Stimulated activated CD8-positive, alpha-beta memory T cell treated with anti-CD3 and anti-CD28 coated beads, Interleukin-12 subunit alpha, Interleukin-12 subunit beta, amount 100 ng/mL, for 24 hours (primary cell): ENCODE results near the gene DIPK1A.
"Not testable (repeated sequence)": the region's sequence is repeated elsewhere in the genome, so short reads cannot be mapped to it uniquely, and the experiment has no call there.

ENCODE experiments used
- DNase-seq: peaks from one replicate; pipeline ENCODE4 v3.0.0-alpha.2; 2020; ENCODE audit errors: extremely low read depth

Gene DIPK1A

DNA sequence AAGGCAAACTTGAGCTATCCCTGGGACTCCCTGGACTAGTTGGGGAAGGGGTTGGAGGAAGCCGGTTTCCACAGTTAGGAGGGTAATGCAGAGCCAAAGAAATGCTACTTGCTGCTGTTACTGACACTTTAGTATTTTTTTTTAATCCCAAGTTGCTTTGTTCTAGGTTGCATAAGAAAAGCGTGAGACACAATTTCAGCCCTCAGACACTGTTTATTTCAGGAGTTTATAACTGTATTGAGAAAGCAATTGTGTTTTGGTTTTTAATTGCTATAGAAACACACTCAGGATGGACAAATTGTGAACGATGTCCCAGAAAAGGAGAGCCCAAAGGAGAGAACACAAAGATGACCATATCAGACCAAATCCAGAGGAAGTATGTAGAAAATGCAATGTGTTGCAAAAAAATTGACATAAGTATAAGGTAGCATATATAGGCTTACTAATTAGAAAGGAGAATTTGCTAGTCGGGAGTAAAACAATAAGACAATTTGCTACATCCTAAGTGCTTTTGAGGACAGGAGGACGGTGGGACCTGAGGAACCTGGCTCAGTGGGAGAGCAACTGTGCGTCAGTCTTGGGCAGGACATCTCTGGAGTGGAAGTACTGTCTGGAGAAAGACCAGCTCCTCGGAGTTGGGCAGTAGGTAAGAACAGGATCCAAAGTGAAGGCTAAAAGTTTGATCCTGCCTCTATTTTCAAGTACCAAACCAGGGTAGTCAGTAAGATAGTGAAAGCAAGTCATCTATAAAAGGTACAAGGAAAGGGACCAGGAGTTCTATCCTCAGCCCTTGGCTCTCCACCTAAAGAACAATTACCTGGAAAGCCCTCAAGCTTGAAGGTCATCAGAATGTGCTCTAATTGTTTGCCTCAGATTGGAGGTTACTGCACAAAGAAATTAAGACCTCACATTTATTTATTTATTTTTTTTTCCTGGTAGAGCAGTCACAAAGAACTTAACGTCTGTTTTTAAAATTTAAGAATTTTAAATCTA, 39.9 kb downstream of the DIPK1A start:
- DNase-seq: no peak

DNA sequence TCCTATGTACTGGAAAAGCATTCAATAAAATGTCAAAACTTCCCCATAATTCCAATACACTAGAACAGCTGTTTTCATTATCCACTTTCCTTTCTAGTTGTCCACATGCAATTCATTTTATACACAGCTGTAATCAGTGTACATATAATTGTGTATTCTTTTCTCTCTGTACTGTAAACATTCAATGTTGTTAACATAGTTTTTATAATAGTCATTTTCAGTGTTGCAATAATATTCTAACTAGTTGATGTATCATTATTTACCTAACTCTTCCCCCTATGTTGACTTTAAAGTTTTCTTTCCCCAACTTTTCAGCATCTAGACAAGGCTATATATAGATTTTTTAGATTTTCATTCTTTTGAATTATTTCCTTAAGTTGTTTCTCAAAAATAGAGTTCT, 44.4 kb downstream of the DIPK1A start:
- no peak for DNase-seq

DNA sequence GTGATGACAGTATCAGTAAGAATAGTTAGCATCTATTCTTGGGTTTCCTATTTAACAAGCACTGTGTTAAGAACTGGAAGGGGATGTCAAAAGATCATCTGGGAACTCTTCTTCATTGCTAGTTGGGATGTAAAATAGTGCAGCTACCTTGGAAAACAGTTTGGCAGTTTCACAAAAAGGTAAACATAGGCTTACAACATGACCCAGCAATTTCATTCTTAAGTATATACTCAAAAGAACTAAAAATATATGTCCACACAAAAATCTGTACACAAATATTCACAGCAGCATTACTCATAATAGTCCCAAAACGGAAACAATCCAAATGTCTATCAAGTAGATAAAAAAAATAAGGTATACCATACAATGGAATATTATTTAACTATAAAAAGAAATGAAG, 45.7 kb downstream of the DIPK1A start:
- DNase-seq: no peak

DNA sequence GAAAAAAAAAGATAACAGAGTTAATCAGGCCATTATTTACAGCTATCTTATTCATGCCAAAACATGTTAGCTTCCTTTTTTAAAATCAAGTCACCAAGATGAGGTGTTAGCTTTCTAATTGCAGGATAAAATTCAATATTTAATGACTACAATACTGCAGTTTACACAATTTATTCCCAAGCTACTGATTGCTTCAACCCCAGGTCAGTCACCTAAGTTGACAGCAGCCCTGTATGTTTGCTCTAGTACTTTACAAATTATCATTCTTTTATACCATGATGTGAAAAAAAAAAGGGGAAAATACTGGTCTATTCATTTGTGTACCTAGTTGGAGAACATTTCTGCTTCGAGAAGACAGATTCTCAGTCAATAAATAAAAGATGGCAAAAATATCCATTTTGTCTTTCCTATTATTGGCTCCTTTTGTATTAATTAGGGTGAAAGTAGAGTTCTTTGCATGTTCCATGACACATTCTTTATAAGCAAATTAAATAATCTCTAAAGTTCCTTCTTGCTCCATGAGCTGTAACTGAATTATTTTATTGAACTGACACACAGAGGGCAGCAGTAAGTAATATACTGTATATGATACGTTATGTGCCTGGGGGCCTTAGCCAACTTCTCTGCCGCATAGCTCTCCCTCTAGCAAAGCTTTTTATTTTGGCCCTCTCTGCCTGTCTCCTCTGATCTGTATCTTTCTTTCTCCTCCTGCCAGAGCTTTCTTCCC, 48.0 kb downstream of the DIPK1A start:
- no peak for DNase-seq

- no peak for DNase-seq
Measured at GRCh38 chr1:92910081-92910480, 51.2 kb downstream of the DIPK1A start.

- no peak for DNase-seq
Measured at GRCh38 chr1:92909321-92909720, 51.9 kb downstream of the DIPK1A start.

DNA sequence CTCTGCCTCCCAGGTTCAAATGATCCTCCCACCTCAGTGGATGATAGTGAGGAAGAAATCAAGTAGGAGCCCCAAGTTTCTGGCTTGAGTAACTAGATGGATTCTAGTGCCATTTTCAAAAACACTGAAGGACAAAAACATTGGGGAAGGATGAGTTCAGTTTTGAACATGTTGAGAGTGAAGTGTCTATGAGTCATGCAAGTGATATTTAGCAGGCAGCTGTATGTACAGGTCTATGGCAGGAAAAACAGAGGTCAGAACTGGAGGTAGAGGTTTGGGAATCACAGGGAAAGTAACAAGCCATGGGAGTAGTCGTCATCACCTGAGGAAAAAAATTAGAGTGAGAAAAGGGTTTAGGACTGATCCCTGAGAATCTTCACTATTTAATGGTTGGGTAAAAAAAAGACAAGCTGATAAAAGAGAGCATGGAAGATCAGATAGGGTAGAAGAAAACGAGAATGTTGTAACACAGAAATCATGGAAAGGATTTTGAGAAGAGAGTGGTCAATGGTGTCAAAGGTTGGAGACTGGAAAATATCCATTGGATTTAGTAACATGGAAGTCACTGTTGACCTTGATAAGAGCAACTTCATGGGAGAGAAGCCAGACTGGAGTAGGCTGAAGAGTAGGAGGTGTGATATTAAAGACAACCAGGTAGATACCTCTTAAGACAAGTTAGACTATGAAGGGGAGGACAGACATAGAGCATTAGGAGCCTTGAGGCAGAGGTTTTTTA, 53.1 kb downstream of the DIPK1A start:
- DNase-seq: no peak

- no peak for DNase-seq
Measured at GRCh38 chr1:92903765-92904164, 57.5 kb downstream of the DIPK1A start.

DNA sequence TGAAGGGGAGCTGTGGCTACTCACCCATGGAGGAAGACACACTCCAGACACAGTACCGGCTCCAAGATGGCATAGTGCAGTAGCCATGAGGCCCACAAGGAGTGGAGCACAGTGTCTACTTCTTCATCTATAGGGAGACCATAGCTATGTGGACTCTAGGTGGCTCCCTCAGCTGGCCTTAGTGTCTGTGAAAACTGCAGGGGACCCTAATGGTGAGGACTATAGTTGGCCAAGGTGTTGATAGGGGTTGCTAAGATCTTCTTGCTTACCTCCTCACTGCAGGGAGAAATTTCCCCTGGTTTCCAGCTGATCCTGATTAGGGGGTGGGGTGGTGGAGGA, 58.9 kb downstream of the DIPK1A start:
- DNase-seq: no peak

DNA sequence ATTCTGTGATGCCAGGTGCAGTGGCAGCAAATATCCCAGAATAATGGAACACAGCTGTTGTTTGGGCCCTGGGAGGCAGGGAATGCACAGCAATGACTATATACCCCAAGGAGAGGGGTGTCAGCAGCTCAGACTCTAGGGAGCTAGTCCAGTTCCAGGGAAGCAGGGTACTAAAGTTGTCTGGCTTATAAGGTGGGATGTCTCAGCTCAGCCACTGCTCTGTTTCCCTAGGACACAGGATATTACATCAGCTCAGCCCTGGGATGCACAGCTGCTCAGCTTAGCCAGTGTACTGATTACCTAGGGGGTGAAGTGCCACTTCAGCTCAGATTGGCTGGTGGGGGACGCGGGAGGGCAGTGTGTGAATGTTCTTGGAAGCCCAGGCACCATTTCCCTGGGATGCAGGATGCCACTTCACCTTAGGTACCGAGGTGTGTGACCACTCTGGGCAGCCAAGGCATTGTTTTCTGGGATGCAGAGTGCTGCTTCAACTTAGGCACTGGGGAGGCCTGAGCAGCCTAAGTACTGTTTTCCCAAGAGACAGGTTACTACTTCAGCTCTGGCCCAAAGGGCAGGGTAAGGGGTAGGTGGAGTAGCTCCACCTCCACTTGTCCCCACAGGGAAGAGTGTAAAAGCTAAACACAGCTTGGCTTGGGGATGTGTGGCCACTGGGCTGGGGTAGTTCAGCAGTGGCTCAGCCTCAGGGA, 59.4 kb downstream of the DIPK1A start:
- DNase-seq: no peak

- DNase-seq: no peak
Measured at GRCh38 chr1:92901126-92901525, 60.1 kb downstream of the DIPK1A start.

DNA sequence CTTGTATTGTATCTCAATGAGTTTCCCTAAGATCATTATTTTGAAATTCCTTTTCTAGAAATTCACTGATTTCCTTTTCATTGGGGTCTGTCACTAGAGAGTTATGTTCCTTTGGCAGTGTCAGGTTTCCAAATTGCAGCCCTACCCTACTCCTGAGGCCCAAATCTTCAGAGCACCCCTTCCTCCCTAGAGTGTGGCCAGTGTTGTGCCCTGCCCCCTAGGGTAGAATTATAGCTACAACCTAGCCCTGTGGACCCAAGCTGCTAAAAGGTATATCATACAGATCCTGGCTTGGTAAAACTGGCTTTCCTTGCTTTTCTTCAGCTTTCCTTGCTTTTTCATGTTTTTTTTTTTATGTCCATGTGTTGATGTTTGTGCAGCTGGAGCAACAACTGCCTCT, 60.7 kb downstream of the DIPK1A start:
- no peak for DNase-seq

DNA sequence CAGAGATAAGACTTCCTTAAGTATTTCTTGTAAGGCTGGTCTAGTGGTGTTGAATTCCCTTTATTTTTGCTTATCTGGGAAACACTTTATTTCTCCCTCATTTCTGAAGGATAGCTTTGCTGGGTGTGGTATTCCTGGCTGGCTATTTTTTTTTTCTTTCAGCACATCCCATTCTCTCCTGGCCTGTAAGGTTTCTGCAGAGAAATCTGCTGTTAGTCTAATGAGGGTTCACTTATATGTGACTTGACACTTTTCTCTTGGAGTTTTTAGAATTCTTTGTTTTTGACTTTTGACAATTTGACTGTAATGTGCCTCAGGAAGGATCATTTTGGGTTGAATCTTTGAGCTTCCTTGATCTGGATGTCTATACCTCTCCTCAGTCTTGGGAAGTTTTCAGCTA, 61.5 kb downstream of the DIPK1A start:
- no peak for DNase-seq

- DNase-seq: not testable (repeated sequence)
Measured at GRCh38 chr1:92898053-92898452, 63.2 kb downstream of the DIPK1A start.

- no peak for DNase-seq
Measured at GRCh38 chr1:92887465-92887864, 73.8 kb downstream of the DIPK1A start.

DNA sequence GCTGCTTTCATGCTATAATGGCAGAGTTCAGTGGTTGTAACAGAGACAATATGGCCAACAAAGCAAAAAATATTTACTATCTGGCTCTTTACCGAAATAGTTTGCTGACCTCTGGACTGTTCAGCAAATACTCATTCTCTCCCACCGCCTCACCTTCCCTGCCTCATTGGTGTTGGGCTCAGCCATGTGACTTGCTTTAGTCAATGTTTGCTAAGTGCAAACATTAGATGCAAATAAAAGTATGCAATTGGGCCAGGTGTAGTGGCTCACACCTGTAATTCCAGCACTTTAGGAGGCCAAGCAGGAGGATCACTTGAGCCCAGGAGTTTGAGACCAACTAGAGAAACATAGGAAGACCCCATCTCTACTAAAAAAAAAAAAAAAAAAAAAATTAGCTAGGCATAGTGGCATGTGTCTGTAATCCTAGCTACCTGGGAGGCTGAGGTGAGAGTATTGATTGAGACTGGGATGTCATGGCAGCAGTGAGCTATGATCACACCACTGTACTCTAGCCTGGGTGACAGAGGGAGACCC, 74.3 kb downstream of the DIPK1A start:
- no peak for DNase-seq

DNA sequence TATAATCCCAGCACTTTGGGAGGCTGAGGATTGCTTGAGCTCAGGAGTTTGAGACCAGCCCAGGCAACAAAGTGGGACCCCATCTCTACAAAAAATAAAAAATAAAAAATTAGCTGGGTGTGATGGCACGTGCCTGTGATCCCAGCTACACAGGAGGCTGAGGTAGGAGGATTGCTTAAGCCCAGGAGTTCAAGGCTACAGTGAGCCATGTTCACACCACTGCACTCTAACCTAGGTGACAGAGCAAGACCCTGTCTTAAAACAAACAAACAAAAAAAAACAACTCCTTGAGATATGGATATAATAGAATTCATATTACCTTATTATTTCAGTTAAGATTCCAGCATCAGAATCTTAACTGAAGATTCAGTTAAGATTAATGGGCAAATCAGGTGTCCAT, 77.1 kb downstream of the DIPK1A start:
- no peak for DNase-seq

DNA sequence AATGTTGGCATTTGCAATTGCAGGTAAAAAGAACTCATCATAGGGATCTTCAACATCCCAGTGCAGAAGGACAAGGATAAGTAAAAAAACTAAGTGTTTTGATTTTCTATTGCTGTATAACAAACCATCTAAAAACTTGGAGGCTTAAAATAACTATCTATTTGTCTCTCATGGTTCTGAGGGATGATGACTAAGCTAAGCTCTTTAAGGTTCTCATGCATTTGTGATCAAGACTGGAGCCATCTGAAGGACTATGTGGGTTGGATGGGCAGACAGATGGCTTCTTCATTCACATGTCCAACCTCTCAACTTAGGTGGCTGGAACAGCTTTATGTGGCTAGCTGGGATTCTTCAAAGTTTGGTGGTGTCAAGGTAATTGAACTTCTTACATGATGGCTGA, 78.0 kb downstream of the DIPK1A start:
- DNase-seq: no peak

- no peak for DNase-seq
Measured at GRCh38 chr1:92882819-92883218, 78.4 kb downstream of the DIPK1A start.

- DNase-seq: no peak
Measured at GRCh38 chr1:92881391-92881790, 79.9 kb downstream of the DIPK1A start.

DNA sequence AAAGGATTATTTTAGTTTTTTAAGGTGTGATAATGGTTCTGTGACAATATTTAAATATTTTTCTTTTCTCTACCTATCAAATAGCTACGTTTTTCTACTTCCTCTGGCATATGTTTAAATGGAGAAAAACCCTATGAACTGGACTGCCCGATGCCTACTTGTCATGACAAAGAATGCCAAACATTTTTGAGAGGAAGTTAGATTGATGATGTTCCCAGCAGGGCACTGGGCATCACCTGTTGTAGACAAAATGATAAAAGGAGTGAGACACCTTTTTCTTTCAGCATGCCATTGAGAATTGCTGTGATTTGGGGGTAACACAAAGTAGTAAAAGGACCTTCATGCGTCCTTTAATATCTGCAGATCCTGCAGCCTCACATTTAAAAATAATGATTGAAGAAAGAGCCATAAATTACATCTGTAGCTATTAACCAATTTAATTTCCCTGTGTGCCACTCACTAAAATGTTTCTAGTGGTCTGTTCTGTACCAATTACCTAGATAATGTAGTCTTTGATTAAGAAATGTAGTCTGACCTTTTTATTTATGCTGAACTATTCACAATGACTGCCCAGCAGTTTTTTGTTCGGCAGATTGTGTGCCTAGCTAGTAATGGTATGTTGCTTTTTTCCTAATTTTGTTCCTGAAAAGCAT, 81.8 kb downstream of the DIPK1A start:
- DNase-seq: no peak
